GM21526 (cell line): ENCODE data around the gene SMIM45.

ENCODE experiments used
- ATAC-seq: cut with Tn5 transposase; IDR thresholded peaks from one replicate; pipeline ENCODE4 v1.9.1; 2021; ENCODE audit warnings: moderate library complexity; ENCODE audit not compliant: unreplicated experiment, low FRiP score

Gene SMIM45

GRCh38 chr22:41966225-41966606 is 14.3 kb downstream of the SMIM45 start:
- no peak for ATAC-seq

GRCh38 chr22:41966607-41967240 is 14.8 kb downstream of the SMIM45 start:
- no peak for ATAC-seq

GRCh38 chr22:41968601-41969000 is 16.7 kb downstream of the SMIM45 start:
- ATAC-seq: no peak

- ATAC-seq: no peak
Measured at GRCh38 chr22:41969110-41969646, 17.2 kb downstream of the SMIM45 start, which contains the start of gene SEPTIN3. Gene SEPTIN3 (plus strand): TSS chr22:41969443. CDS start chr22:41971493, 2,050 bp downstream.

DNA sequence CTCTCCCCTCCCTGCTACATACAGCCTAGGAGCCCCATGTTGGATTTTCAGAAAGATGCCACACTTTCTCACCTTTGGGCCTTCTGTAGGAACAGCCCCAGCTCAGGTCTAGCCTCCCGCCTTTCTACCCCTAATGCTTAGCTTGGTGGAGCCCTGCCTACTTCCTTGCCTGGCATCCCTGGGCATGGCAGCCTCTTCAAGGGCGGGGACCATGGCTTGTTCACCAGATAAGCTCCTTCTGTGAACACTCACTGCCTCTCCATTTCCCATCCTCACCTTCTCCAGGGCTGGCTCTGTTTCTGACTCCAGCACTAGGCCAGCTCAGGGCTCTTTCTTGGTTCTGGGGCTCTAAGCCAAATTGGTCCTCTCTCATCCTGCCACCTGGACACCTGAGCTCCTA is 18.7 kb downstream of the SMIM45 start:
- ATAC-seq: no peak

DNA sequence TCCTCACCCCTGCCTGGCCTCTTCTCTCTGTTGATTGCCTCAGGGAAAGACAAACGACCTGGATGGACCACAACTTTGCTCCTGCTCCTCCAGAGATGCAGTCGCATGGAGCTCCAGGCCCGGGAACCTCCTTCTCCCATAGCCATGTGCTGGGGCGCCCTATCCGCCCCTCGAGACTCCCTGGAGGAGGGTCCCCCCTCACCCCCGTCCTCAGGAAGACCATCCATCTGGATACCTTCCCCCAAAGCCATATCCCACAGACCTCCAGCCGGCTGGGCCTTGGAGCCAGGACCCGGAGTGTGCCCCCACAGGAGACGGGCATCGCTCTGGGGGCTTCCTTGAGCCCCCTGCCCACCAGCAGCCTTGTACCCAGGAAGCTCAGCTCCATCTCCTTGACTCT is 19.5 kb downstream of the SMIM45 start:
- no peak for ATAC-seq

GRCh38 chr22:41974691-41975290 is 22.8 kb downstream of the SMIM45 start:
- ATAC-seq: no peak

GRCh38 chr22:41975299-41976069 is 23.5 kb downstream of the SMIM45 start:
- no peak for ATAC-seq

DNA sequence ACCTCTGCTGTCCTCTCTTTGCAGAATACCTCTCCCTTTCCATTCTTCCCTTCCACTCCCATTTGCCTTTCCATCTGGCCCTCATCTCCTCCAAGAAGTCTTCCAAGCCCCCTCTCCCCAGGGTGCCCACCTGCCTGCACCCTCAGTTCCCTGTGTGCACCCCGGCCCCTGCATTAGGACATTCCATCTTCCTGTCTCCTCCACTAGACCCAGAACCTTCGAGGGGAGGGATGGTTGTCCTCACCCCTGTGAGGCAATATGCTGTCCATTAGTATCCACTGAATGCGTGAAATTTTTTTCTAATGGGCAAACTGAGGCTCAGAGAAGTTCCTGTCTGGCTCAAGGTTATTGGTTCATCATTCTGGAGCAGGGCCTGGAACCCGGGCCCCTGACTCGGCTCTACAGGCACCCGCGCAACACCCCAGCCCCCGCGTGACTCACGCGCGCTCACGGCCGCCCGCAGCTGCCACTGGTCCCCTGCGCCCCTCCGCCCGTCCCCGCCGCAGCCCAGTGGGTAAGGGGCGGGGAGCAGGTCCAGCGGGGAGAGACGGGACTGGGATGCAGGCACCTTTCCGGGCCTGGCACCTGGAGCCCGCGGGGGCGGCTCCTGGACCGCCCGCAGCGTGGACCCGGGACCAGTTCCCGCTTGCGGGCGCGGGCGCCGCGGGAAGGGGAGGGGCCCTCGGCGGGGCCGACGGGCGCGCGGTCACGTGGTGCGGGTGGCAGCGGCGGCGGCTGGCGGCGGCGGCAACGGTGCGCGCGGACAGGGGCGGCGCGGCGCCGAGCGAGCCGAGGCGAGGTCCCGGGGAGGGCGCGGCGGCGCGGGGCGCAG is 24.3 kb downstream of the SMIM45 start:
- ATAC-seq: no peak

- no peak for ATAC-seq
Measured at GRCh38 chr22:41976961-41977566, 25.1 kb downstream of the SMIM45 start.

- no peak for ATAC-seq
Measured at GRCh38 chr22:41978732-41979131, 26.8 kb downstream of the SMIM45 start.

DNA sequence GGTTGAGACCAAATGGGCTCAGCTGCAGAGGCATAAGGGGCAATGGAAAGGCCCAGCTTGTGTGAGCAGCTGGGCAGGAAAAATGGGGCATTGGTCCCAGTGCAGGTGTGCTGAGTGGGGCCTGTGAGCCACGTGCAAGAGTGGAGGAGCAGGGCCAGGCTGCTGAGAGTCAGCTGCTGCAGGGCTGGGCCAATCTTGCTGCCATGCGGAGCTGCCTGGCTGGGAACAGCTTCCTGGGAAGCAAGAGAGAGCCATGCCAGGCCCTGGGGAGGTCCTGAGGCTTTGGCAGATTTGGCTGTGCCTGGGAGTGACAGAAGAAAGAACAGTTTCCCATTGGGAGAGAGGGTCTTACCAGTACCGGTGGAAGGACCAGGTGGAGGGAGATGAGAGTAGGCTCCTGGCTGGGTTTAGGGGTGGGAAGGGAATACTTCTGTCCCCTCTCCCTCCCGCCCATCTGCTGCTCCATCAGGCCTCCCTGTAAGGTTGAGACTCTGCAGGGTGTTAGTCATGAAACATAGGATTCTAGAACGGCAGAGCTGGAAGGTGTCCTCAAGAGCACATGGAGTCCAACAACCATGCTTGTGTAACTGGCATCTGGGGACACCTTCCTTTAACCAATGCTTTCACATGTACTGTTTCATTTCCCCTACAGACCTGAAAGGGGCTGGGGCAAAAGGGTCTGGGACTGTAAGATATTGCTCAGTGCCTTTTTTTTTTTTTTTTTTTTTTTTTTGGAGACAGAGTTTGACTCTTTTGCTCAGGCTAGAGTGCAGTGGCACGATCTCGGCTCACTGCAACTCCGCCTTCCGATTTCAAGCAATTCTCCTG is 27.7 kb downstream of the SMIM45 start:
- ATAC-seq: no peak

DNA sequence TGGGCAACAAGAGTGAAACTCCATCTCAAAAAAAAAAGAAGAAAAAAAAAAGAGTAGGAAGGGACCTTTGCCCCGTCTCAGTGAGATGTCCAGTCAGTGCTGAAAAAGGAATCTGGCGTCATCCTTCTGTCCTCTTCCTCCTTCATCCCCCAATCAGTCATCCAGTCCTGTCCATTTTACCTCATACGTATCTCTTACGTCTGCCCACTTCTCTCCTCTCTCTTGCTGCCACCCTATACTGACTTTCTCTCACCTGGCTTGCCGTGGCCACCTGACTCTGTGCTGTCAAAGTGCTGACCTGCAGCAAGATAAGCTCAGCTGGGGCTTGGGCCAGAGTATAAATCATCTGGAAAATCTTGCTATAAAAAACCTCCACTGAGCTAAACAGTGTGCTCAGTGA is 30.9 kb downstream of the SMIM45 start:
- no peak for ATAC-seq

GRCh38 chr22:41983513-41984405 is 31.8 kb downstream of the SMIM45 start:
- no peak for ATAC-seq

DNA sequence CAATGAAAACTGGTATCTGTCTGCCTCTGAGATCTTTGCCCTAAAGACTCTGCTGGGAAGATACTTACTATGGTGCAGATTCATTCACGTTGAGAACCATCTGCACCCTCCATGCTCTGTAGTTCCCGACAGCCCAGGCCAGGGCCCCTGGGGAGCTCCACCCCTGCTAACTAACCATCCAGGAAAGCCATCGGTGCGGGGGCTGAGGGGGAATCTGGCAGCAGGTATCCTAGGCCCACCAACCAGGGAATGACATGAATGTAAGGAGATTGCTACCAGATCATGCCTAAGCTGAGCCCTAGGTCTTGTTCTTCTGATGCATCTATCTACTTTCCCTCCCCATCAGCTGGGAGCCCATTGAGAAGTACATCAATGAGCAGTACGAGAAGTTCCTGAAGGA is 35.3 kb downstream of the SMIM45 start:
- no peak for ATAC-seq

- ATAC-seq: no peak
Measured at GRCh38 chr22:41989246-41989645, 37.3 kb downstream of the SMIM45 start.

DNA sequence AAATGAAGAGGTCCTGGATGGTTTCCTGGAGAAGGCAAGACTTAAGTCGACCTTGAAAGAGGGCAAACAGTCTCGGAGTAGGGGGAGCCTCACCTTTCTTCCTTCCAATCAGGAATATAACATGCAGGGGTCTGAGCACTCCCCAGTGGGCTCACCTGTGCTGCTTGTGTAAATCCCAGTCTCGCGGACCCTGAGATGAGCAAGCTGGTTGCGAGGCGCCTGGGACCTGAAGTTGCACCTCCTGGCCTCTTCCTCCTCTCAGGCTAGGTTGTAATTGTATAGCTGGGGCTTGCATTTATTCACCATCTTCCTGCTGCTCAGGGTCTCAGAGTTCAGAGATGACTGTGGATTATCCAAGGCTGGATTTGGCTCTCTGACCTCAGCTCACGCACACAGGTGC is 39.2 kb downstream of the SMIM45 start:
- no peak for ATAC-seq

DNA sequence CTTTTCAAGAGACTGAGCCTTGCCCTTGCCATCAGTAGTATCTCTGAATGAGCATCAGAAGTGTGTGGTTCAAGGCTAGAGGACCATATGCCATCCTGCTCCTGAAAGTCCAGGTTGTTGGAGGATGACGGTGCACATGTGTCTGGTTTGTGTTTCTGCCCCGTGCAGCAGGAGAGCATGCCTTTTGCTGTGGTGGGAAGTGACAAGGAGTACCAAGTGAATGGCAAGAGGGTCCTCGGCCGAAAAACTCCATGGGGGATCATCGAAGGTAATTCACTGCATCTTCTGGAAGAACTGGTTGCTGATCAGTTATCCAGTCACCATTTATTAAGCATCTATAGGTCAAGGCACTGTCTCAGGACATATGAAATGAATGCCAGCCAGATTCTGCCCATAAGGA is 40.5 kb downstream of the SMIM45 start:
- no peak for ATAC-seq
